NOMO-1 treated with dmso at 0.1 percent for 144 hours (cell line): ENCODE results near the gene PTPRM.

ENCODE experiments used
- DNase-seq: peaks from one replicate; lab custom pipeline; 2025; ENCODE audit not compliant: unreplicated experiment; lab: John Stamatoyannopoulos, UW

The PTPRM gene

DNA sequence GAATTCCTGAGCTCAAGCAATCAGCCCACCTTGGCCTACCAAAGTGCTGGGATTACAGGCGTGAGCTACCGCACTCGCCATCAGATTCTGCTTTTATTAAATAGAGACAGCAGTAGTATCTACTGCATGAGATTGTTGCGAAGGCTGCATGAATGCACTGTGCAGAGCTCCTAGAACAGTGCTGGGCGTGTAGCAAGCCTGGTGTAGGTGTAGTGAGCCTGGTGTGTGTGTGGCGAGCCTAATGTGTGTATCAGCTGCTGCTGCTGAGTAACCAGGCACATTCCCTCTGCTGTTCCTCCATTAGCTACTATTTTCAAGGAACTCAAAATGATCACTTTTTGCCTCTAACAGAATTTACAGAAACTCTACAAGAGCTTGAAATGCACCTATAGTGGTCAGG, 57.6 kb downstream of the PTPRM start:
- DNase-seq: no peak

DNA sequence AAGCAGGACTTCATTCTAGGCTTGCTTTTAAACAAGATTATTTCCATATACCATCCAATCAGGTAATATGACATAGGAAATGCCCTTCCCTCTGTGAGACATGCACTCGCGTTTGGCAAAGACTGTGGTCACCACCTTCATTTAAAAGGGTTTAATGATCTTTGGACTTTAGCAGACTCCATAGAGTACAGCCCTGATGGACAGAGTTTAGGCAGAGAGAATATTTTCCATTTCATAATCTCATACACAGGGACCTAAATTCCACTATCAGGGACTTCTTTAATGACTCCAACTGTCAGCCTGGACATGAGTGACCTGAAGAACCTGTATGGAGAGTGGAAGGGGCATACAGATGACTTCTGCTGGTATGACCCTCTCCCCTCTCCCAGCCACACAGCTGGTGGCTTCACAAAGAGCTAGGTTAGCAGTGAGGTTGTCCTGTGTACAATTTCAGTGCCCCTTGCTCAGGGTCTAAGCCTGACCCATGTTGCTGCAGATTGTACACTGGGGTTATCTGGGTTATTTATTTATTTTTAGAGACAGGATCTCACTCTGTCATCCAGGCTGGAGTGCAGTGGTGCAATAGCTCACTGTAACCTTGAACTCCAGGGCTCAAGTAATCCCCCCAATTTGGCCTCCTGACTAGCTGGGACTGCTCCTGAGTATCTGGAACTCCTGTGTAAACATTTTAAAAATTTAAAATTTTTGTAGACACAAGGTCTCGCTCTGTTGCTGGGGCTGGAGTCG, 59.2 kb downstream of the PTPRM start:
- DNase-seq: no peak

DNA sequence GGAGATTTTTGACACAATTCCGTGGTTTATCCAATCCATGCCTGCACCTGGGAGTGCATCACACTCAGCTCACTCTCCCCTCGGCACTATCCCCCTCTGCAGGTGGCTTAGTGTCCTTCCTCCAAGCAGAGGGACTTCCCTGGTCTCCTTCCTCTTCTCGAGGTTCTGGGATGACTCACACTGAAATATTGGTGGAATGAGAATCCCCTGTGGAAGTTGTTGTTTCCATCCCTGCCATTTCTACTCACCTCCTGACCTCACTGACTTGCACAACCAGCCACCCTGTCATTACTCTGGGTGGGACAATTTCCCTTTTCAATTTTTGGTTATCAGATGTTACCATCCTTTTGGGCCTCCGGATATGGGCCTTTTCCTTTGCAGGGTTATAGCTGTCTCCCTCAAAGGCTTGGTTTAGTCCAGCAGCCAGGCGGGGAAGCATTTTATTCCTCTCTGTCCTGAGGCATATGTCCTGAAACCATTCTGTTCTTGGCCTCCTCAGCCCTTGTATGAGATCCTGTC, 59.9 kb downstream of the PTPRM start:
- no peak for DNase-seq

DNA sequence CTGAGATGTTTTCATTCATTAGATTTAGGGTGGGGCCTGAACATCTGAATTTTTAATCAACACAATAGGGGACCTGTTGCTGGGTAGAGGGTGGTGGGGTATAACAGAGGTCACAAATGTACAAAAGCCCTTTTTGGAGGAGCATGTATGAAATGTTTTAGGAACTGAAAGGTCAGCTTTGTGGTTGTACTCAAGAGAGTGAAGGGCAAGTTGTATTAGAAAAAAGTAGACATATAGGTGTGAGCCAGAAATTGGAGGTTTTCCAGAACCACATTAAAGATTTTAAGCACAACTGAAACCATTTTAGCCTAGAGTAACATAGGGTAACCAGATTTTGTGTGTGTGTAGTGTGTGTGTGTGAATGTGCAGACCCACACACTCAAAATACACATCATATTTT, 62.3 kb downstream of the PTPRM start:
- no peak for DNase-seq

DNA sequence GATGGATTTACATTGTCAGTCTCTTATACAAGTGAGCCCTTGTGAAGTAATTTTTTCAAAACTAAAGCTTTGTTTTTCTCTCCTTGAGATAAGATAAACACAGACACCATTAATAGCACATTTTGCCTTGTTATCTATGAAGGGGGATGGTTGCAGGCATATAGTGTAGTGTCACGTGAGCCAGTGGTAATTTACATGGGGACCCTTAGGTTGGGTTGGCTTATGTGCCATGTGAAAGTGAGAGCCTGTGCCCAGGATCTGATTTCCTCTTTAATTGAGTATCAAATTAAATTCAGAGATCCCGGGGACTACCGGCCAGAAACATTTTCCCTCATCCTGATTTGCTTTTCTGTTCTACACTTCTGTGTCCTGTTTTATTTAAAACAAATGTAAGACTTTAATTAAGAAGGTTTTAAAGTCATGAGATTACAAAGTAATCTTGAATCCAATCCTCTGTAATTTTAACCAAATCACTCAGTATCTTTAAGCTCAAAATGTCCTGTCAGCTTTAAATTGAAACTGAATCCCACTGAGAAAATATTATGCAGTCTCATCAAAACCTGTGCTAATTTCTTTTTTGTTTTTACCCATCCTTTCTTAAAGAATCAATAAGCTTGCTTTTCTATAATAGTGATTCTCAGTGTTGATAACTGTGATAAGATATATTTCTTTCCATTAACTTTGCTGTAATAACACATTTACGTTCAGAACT, 63.8 kb downstream of the PTPRM start:
- no peak for DNase-seq

DNA sequence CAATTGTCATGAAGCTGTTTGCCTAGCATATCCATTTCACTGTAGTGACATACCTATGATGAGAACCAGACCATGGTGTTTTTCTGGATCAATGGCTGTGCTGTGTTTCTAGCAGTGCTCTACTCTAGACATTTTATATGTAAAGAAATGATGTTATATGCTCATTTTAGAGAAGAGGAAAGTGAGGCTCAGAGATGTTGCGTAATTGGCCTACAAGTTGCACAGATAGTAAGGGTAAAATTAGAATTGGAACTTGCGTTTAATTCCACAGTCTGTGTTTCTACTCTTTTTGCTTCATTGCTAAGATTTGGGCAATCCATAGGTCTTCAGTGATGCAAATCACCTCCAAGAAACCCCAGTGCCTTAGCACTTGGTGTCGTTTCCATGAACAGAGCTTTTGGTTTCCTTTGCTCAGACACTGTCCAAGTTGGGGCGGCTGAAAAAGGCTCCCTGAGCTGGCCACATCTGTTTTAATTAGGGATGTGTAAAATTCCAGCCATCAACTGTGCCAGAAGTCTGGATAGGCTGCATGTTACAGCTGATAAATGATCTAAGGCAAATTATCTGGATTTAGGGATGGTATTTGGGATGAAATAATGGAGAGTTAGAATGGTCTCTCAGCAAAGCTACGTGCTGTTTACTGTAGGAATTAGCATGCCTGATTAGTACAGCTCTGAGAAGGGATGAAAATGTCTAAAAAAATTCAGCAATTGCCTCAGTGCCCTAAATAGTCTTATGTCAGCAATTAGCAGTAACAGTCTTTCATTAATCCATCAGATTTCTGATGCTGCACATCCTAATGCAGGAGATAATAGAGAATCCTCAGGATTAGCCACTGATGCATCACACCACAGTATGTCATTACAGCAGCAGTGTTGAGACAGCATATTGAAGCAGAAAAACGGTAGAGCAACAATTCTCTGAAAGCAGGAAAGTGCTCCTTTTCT, 65.3 kb downstream of the PTPRM start:
- no peak for DNase-seq

DNA sequence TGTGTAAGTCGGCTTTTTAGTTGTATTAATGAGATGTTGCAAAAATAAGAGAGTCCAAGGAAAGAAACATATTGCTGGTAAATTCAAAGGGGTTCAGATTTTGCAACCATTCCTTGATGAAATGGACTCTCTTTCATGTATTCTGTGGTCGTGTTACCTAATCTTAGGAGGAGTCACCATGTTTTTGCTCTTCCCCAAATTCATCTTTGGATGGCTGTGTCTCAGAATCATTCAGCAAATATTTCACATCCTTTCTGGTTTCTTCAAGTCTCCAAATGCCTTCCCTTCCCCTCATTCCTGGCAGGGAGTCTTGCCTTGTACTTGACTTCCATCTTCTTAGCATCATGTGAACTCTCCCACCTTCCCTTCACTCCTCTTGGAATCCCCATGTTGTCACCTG, 66.1 kb downstream of the PTPRM start:
- no peak for DNase-seq

DNA sequence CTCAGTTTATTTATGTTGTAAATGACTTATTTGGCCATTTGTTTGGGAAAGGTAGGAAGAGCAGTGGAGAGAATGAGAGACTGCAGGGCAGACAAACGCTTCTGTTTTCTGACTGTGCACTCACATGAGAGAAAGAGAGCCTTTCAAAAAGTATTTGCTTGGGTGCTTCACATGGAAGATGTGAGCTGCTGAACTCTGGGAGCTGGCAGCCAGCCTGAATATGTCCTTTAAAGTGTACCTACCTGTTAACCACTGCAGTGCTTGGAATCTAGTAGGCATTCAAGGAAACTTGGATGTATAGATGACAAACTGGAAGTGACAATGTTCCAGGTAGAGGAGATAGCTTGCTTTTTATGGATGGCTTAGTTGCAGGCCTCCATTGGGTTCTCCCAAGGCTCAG, 68.8 kb downstream of the PTPRM start:
- no peak for DNase-seq

DNA sequence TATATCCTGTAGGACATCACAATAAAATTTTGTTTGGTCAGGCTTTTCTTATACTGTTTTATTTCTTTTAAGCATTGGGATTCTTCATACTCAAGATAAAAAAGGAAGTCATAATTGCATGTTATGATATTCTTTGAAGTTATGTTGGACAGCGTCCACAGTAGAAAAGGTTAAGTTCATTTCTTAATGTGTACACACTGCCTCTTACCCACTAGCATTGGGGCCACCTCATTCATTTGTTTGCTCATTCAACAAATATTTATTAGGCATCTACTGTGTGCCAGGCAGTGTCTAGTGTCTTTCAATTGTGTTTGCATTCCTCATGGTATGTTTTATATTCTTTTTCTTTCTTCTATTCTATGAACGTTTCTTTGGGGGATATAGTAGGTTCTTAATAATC, 70.2 kb downstream of the PTPRM start:
- DNase-seq: no peak

DNA sequence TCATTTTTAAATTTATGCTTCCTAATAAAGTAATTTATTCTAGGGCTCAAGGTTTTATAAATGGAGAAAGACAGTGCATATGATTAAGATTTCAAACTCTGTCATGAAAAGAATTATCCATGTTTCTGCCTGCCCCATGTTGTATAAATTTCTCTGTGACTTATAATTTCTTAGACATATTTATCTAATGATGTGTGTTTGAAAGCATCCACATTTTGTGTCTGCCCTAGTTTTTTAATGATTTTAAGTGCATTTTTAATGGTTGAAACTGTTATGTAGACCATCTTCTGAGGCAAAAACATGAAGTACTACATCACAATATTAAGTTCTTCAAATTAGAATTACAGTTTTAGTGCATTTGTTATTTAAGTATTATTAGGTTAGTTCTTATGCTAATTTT, 71.2 kb downstream of the PTPRM start:
- DNase-seq: no peak

DNA sequence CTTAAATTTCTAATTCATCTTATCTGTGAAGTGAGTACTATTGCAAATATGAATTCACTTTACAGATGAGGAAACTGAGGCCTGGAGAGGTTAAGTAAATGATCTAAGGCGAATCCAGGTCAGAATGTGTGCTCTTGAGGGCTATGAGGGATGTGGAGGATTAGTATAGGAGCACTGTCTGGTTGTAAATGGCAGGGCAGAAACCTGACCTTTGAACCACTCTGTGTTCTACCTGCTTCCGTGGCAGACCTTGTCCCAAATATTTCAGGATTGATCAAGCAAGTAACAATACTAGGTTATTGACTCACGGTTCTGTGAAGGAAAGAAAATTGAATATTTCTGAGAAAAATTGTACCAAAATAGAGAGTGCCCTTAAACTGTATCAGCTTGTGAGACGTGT, 74.7 kb downstream of the PTPRM start:
- no peak for DNase-seq

DNA sequence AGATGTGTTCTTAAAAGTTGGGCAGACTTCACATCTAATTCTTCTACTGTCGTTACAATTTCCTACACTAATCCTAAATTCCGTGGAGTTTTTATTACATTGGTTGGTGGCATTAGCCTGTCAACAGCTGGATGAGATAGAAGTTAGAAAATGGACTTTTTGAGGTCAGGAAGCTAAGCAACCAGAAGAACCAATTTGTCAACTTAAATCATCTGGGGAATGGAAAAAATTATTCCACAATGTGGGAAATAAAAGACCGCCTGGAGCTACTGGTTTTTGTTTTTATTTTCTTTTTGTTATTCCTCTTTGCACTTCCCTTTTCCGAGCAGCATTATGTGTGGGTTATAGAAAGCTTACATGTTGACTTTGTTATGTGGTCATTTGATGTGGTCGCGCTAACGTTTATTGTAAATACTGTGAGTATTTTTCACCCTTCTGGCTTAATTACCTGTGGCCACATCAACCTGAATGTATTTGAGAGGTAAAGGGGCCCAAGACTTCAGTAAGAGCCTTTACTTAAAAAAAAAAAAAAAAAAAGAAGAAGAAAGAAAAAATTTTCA, 75.3 kb downstream of the PTPRM start:
- DNase-seq: no peak

DNA sequence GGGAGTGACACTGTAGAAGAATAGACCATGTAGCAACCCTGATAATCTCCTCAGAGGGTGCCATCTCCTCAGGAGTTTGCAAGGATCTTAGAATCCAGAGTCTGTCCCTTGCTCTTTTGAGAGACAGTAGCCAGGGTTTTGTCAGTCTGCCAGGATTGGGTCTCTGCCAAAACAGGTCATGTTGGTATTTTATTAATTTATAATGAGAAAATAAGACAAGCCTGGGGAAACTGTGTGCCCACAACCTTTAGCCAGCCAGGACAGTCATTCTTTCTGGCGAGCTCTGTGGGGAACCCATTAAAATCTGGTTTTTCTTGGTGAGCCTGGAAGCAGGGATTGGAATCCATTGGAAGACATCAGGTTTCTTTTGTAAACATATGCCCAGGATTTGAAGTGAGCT, 78.6 kb downstream of the PTPRM start:
- no peak for DNase-seq

DNA sequence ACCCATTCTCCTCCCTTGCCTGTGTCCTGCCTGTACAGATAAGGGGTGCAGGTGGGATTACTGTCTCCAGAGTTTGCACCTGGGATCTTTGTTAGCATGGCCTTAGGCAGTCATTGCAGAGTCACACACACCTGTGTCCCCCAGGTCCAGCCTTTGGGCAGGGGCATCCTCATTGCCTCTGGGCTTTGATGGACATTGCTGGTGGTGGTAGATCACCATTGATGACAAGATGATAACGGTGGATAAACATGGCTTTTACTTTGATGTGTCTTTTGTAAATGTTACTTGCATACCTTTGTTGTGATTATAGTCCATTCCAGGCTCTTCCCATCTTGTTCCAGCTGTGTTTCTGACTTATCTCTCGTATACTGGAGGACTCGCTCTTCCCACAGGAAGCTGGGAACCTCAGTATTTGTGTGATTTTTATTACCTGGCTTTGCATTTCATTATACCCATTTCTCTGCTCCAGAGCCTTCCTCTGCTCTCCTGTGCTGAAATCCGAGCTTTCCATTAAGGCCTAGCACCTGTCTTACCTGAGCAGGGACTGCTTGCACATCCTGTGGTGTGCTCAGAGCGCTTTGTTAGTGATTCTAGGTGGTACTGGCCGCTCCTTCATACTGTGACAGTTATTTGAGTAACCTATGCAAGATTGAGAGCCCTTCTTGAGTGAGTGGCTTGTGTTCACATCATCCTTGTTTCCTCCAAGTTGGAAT, 79.2 kb downstream of the PTPRM start:
- DNase-seq: no peak

DNA sequence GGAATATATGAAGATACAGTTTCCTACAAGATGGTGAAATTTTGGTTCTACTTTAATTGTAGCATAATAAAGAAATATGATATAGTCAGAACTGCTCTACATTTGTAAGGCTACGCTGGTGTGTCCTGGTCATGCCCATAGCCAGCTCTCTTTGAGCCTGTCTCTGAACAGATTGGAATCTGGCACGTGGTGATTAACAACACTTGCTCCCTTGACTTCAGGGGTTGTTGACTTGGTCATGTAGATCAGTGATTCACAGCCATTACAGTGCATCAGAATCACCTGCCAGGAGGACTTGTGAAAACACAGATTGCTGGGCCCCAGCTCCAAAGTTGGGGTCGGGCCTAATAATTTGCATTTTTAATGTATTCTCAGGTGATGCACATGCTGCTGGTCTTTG, 80.4 kb downstream of the PTPRM start:
- no peak for DNase-seq

DNA sequence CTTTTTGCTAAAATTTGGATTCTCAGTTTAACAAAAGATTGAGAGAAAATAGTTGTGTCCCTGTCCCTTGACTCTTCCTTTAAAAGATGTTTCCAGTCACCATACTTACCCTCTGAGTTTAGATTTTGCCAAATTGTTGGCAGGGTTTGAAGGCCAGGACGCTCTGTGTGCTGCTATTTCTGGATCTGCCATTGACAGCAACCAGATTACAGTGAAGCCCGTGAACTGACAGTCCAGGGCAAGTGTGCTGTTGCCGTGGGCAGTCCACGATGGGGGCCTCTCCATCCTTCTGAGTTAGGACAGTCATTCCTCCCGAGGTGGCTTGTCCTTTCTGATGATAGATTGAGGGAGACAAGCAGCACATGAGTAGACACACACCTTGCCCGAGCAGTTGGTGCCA, 89.9 kb downstream of the PTPRM start:
- no peak for DNase-seq

DNA sequence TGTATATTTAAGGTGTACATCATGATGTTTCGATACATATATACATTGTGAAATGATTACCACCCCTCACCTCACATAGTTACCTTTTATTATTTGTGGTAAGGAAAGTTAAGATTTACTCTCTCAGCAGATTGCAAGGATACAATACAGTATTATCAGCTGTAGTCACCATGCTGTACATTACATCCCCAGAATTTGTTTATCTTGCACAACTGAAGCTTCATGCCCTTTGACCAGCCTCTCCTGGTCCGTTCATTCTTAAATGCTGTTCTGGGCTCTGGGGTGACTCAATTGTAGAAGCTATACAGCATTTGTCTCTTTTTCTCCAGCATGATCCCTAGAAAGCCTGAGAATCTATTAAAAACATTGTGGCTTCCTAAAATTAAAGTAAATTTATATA, 90.8 kb downstream of the PTPRM start:
- no peak for DNase-seq

DNA sequence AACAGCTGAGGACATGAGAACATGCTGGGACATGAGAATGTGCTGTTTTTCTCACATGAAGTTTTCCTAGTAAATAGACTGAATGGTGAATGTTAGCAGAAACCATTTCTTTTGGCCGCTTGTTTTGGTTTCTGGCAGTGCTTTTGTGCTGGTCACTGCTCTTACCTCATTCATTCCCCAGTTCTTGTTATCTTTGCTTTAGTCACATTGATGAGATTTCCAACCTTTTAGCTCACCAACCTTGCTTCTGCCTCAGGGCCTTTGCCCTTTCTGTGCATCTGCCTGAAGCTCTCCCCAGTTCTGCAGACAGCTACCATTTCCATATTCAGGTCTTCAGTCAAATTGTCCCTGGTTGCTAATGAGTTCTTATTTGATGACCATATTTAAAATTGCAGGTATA, 91.6 kb downstream of the PTPRM start:
- DNase-seq: no peak

DNA sequence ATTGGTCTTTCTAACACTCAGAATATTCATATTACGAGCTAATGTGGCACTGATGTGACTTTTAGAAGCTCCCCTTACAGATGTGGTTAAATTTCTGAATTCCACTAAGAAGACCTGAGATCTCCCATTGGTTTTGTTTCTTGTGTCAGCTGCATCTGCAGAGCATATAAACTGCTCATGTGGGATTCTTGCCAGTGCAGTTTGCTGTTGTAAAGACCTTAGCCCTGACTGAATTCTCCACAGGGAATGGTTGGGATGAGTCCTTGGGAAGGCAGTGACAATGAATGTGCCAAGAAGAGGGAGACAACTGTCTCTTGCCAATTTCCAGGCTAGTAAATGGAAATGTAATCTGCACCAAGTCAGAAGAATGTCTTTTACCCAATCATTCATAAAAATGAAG, 94.1 kb downstream of the PTPRM start:
- DNase-seq: no peak

DNA sequence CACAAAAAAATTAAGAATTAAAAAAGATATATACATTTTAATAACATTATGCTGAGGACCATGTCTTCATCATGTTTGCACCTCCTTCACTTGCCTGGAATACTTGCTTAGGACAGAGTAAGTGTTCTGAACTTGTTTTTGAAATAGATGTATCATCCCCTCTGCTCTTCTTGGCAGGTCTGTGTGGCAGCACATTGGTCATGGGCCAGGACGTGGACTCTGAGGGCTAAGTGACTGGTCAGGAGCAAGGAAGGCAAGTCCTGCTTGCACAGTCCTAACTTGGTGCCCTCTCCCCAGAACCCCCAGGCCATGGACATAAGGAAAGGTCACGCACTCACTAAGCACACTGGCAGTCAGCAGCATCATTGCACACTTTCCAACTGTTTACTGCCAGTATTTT, 95.8 kb downstream of the PTPRM start:
- DNase-seq: no peak
